ENCODE measurements around the gene CHI3L2. TPM values are rescaled to one million over a fixed set of nuclear protein-coding genes. Genes with fewer than 3 reads are reported as not detected.
A peak's percentile ranks its signal among the peaks of the same experiment; 100 is the strongest.

Gene CHI3L2
- total and polyA plus RNA-seq, 10 of the 15 experiments (the other 5 are each of a cell fraction or from before 2014, with no cell fraction given): 37.1 to 508 (median 98.3) TPM

DNA sequence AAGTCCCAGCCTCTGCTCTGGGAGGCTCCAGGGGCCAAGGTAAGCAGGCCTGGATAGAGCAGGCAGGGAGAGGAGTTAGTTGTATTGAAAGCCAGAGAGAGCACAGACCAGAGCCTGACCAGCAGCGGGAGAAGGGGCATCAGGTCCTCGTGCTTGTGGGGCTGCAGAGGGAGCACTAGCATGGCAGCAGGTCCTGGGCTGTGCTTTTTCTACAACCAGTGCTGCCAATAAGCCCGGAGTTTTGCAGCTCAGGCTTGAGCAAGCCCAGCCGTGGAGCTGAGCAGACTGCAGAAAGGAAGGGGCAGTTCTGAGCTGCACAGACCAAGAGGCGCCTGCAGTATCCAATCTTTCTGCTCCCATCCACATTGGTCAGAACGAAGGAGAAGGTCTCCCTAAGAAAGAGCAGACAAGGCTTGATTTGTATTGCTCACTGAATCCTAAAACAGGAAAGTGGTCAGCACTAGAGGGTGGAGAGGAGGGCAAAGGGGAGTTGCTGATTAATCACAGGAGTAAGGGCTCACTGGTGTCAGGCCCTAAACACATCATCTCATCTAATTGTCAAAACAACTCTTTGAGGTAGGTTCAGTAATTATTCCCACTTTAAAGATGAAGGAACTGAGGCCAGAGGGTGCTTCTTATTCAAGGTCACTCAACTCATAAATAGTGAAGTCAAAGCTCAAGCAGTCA, 29.8 kb upstream of the CHI3L2 start (continued):
- TF ChIP-seq HCFC1 (IDR thresholded peaks at IDR 0.05; ENCODE audit: low read length) (no peak), EZH2 (IDR thresholded peaks at IDR 0.05; ENCODE audit: borderline replicate concordance, control insufficient read depth, low read depth, low read length) (no peak), BACH1 (IDR thresholded peaks at IDR 0.05; ENCODE audit: borderline replicate concordance) (no peak), USF1 (IDR thresholded peaks at IDR 0.05; ENCODE audit: borderline replicate concordance, extremely low read length, insufficient read depth, low read depth, low read length) (no peak), CREM (IDR thresholded peaks at IDR 0.05; ENCODE audit: low read depth) (no peak), SUPT20H (IDR thresholded peaks at IDR 0.05; ENCODE audit: borderline replicate concordance, control insufficient read depth, low read depth, low read length) (no peak), RAD21 (IDR thresholded peaks at IDR 0.05; ENCODE audit: insufficient read depth, low read depth, low read length) (peak; percentile 58), EED (IDR thresholded peaks at IDR 0.05; ENCODE audit: low read depth) (no peak), BHLHE40 (IDR thresholded peaks at IDR 0.05; ENCODE audit: borderline replicate concordance in 1 of 2, low read depth in 2 of 2, low read length in 1 of 2) (no peak), ZSCAN29 (IDR thresholded peaks at IDR 0.05) (no peak), ASH2L (IDR thresholded peaks at IDR 0.05; ENCODE audit: borderline replicate concordance, low read depth) (no peak), ZNF207 (IDR thresholded peaks at IDR 0.05; ENCODE audit: borderline replicate concordance) (0 out of 2 replicates have a peak, but pooled peaks have one; percentile 15), MAX (IDR thresholded peaks at IDR 0.05; ENCODE audit: low read depth, low read length) (no peak), CEBPB (IDR thresholded peaks at IDR 0.05; ENCODE audit: borderline replicate concordance in 1 of 2, low read depth in 2 of 2, low read length in 2 of 2) (no peak), YY1 (IDR thresholded peaks at IDR 0.05; ENCODE audit: low read depth, low read length) (peak; percentile 71), ZNF217 (IDR thresholded peaks at IDR 0.05) (no peak), USF2 (IDR thresholded peaks at IDR 0.05; ENCODE audit: borderline replicate concordance, low read depth, low read length) (no peak), NR2C1 (IDR thresholded peaks at IDR 0.05) (no peak), MTA3 (IDR thresholded peaks at IDR 0.05; ENCODE audit: borderline replicate concordance, low read length) (no peak), KAT2A (conservative IDR thresholded peaks at IDR 0.05; ENCODE audit: control insufficient read depth, low read depth, low read length) (no peak), RBBP5 (conservative IDR thresholded peaks at IDR 0.05) (no peak)
- TF ChIP-seq, protein P1, sequence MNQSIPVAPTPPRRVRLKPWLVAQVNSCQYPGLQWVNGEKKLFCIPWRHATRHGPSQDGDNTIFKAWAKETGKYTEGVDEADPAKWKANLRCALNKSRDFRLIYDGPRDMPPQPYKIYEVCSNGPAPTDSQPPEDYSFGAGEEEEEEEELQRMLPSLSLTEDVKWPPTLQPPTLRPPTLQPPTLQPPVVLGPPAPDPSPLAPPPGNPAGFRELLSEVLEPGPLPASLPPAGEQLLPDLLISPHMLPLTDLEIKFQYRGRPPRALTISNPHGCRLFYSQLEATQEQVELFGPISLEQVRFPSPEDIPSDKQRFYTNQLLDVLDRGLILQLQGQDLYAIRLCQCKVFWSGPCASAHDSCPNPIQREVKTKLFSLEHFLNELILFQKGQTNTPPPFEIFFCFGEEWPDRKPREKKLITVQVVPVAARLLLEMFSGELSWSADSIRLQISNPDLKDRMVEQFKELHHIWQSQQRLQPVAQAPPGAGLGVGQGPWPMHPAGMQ (IDR thresholded peaks at IDR 0.05; ENCODE audit: borderline replicate concordance): no peak
- TF ChIP-seq, protein P2, sequence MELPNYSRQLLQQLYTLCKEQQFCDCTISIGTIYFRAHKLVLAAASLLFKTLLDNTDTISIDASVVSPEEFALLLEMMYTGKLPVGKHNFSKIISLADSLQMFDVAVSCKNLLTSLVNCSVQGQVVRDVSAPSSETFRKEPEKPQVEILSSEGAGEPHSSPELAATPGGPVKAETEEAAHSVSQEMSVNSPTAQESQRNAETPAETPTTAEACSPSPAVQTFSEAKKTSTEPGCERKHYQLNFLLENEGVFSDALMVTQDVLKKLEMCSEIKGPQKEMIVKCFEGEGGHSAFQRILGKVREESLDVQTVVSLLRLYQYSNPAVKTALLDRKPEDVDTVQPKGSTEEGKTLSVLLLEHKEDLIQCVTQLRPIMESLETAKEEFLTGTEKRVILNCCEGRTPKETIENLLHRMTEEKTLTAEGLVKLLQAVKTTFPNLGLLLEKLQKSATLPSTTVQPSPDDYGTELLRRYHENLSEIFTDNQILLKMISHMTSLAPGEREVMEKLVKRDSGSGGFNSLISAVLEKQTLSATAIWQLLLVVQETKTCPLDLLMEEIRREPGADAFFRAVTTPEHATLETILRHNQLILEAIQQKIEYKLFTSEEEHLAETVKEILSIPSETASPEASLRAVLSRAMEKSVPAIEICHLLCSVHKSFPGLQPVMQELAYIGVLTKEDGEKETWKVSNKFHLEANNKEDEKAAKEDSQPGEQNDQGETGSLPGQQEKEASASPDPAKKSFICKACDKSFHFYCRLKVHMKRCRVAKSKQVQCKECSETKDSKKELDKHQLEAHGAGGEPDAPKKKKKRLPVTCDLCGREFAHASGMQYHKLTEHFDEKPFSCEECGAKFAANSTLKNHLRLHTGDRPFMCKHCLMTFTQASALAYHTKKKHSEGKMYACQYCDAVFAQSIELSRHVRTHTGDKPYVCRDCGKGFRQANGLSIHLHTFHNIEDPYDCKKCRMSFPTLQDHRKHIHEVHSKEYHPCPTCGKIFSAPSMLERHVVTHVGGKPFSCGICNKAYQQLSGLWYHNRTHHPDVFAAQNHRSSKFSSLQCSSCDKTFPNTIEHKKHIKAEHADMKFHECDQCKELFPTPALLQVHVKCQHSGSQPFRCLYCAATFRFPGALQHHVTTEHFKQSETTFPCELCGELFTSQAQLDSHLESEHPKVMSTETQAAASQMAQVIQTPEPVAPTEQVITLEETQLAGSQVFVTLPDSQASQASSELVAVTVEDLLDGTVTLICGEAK (IDR thresholded peaks at IDR 0.05; ENCODE audit: borderline replicate concordance): no peak

Data from GM12878 (cell line).